ENCODE measurements around the gene TFCP2L1.

DNA sequence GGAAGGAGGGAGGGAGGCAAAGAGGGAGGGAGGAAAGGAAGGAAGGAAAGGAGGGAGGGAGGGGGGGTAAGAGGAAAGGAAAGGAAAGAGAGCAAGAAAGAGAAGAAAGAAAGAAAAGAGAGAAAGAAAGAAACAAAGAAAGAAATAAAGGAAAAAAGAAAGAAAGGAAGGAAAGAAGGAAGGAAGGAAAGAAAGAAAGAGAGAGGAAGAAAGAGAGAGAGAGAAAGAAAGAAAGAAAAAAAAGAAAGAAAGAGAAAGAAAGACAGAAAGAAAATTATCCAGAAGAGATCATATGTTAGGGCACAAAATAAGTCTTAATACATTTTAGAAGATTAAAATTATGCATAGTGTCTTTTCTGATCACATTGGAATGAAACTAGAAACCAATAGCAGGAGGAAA, 24.3 kb upstream of the TFCP2L1 start:
- TF ChIP-seq, protein P1, sequence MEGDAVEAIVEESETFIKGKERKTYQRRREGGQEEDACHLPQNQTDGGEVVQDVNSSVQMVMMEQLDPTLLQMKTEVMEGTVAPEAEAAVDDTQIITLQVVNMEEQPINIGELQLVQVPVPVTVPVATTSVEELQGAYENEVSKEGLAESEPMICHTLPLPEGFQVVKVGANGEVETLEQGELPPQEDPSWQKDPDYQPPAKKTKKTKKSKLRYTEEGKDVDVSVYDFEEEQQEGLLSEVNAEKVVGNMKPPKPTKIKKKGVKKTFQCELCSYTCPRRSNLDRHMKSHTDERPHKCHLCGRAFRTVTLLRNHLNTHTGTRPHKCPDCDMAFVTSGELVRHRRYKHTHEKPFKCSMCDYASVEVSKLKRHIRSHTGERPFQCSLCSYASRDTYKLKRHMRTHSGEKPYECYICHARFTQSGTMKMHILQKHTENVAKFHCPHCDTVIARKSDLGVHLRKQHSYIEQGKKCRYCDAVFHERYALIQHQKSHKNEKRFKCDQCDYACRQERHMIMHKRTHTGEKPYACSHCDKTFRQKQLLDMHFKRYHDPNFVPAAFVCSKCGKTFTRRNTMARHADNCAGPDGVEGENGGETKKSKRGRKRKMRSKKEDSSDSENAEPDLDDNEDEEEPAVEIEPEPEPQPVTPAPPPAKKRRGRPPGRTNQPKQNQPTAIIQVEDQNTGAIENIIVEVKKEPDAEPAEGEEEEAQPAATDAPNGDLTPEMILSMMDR (tag by site-specific recombination; IDR thresholded peaks at IDR 0.05) = no peak
- TF ChIP-seq ZNF398 (tag by site-specific recombination; IDR thresholded peaks at IDR 0.05) (no peak), ZNF2 (tag by site-specific recombination; IDR thresholded peaks at IDR 0.05) (no peak), YY1 (tag by site-specific recombination; IDR thresholded peaks at IDR 0.05) (no peak), ZBTB1 (tag by site-specific recombination; IDR thresholded peaks at IDR 0.05) (no peak), ZNF561 (tag by site-specific recombination; IDR thresholded peaks at IDR 0.05; ENCODE audit: borderline replicate concordance) (no peak), ZNF785 (tag by site-specific recombination; IDR thresholded peaks at IDR 0.05) (no peak), ZNF266 (tag by site-specific recombination; IDR thresholded peaks at IDR 0.05; ENCODE audit: low read depth) (no peak), ZNF138 (tag by site-specific recombination; IDR thresholded peaks at IDR 0.05; ENCODE audit: borderline replicate concordance) (no peak), ZNF837 (tag by site-specific recombination; IDR thresholded peaks at IDR 0.05) (no peak)
- TF ChIP-seq, protein P2, sequence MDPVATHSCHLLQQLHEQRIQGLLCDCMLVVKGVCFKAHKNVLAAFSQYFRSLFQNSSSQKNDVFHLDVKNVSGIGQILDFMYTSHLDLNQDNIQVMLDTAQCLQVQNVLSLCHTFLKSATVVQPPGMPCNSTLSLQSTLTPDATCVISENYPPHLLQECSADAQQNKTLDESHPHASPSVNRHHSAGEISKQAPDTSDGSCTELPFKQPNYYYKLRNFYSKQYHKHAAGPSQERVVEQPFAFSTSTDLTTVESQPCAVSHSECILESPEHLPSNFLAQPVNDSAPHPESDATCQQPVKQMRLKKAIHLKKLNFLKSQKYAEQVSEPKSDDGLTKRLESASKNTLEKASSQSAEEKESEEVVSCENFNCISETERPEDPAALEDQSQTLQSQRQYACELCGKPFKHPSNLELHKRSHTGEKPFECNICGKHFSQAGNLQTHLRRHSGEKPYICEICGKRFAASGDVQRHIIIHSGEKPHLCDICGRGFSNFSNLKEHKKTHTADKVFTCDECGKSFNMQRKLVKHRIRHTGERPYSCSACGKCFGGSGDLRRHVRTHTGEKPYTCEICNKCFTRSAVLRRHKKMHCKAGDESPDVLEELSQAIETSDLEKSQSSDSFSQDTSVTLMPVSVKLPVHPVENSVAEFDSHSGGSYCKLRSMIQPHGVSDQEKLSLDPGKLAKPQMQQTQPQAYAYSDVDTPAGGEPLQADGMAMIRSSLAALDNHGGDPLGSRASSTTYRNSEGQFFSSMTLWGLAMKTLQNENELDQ (tag by site-specific recombination; IDR thresholded peaks at IDR 0.05; ENCODE audit: low read depth) = no peak
